Right hindlimb (tissue), 1 donor: ENCODE data around the gene ENOX1.

Experiments
- DNase-seq: peaks from one replicate; pipeline ENCODE4 v3.0.0-alpha.2; 2018

Gene ENOX1

GRCh38 chr13:43269037-43269481 is 517.7 kb downstream of the ENOX1 start:
- no peak for DNase-seq

- DNase-seq, result no peak
Measured at GRCh38 chr13:43268632-43269031, 518.1 kb downstream of the ENOX1 start.

- DNase-seq, result no peak
Measured at GRCh38 chr13:43267916-43268315, 518.9 kb downstream of the ENOX1 start.

DNA sequence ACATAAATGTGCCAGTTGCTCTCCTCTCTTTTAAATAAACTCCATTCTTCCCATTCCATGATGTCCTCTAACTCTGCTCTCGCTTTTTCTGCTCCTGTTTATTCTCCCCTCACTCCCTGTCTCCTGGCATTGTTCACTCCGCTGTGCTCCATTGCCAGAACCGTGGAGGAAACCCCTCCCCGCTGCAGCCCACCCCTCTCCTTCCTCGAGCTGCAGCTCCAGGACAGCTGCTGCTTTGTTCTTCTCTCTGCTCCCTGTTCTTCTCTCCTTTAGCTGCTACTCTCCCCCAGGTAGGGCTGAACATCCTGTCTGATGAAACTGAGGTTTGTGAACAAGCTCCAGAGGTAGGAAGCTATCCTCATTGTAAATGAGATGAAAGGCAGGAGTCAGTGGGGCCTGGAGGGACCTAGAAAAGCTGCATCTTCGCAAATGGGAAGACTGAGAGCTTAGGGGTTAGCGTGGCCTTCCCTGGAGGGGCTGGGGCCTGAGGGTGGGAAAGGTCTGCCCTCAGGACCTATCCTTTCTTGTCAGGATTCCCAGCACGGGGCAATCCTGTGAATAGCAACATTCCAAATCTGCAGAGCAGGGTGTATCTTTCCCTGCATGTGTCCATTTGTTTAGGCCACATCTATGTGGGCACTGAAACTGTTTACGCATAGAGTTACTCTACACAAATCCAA is 519.7 kb downstream of the ENOX1 start:
- DNase-seq, result no peak

DNA sequence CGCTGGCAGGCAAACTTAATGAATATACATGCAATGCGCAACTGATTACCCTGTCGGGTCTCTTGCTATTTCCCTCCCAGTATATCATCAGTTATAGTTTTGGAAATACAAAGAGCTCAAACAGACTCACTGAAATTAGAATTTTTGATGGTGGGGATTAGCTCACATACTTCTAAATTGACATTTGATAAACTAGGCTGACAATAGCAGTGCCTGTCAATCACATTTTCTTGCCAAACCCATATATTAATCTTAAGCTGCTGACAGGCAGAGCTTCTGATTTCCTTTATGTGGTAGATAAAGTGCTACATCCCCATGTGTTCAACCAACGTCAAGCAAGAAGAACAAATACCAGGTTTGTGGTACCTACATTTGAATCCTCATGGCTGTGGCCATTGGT is 521.7 kb downstream of the ENOX1 start:
- DNase-seq, result no peak

GRCh38 chr13:43264458-43264857 is 522.3 kb downstream of the ENOX1 start:
- no peak for DNase-seq

DNA sequence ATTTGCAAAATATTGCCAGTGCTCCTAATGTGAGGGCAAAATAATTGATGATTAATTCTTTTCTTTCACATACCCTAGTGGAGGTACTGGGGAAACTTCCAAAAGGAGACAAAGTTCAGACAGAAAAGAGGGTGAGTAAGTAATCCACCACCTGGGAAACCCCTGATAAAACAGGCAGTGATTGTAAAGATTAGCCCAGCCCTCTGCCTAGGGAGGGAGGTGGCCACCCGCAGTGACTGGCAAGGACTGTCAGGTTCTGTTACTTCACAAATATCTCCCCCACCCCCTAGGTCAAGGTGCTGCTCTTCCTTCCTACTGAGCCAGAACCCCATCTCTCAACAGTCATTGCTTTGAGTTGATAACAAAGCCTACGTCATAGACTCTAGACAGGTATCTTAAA is 523.7 kb downstream of the ENOX1 start:
- no peak for DNase-seq

DNA sequence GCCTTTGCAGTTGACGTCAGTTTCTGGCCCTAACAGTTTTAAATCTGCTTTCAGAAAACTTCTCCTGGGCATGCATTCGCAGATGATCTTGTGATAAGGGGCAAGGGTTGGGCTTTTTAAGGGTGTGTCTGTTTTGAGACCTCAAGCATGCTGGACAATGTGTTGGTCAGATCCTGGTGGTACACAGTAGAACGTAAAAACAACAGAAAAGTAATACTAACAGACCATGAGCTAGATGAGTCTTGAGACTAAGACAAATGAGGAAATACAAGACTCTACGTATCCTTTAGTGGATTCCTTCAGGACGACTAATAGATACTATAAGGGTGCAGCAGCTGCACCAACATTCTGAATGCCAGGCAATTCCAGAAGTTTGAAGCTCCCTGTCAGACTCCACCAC is 525.8 kb downstream of the ENOX1 start:
- DNase-seq, result no peak

- DNase-seq, result no peak
Measured at GRCh38 chr13:43258771-43259170, 528.0 kb downstream of the ENOX1 start.

DNA sequence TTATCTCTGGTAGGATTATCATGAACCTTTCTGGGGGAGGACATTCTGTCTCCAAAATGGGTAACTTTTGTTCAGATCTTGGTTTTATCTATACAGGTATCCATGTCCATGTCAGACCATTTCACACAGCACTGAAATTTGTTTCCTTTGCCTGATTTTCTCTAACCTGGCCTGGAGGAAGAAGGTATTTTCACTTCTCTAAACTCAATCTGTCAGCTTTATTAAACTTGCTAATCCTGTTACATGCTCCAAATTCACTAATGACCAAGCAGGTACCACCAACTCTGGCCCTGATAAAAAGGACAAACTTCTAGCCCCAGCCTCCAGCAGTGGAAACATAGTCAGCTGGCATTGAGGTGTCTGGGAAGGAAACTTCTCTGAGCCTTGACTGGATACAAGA is 529.0 kb downstream of the ENOX1 start:
- DNase-seq, result no peak

GRCh38 chr13:43251961-43252360 is 534.8 kb downstream of the ENOX1 start:
- no peak for DNase-seq

DNA sequence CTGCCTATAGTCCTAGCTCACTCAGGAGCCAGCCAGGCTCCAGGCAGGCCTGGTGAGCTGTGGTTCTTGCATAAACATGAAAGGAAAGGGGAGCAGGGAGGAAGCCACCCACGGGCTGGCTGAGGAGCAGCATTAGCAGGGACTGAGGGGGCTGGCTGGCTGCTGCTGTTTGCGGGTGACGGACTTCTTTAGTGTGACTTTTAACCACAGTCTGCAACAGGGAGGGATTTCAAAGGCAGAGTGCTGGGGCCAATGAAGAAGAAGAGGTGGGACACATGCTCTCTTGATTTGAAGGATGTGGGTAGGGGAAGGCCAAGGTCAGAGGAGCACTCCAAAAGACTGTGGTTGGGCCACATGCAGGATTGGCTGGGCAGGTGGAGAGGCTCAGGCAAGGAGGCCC is 540.4 kb downstream of the ENOX1 start:
- no peak for DNase-seq

GRCh38 chr13:43245374-43245964 is 541.3 kb downstream of the ENOX1 start:
- DNase-seq, result no peak

GRCh38 chr13:43244481-43244880 is 542.3 kb downstream of the ENOX1 start:
- DNase-seq, result no peak

DNA sequence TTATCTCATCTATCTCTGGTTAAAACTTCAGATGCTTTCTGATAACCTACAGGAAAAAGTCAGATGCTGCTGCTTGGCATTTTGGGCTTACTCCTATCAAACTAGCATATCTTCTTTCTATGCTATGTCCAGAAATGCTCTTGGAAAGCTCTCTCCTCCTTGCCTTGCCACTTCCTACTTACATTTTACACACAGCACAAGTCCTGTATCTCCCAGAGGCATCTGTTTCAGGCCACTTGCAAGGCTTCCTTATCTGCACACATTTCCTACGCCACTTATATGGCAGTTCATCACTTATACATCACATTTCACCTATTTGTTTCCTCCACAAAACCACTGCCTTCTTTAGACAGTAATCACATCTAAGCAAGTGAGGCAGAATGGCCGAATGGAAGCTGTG is 543.1 kb downstream of the ENOX1 start:
- DNase-seq, result no peak

GRCh38 chr13:43242040-43242439 is 544.7 kb downstream of the ENOX1 start:
- no peak for DNase-seq

- DNase-seq, result no peak
Measured at GRCh38 chr13:43240278-43240677, 546.5 kb downstream of the ENOX1 start.

- DNase-seq, result no peak
Measured at GRCh38 chr13:43239275-43239840, 547.4 kb downstream of the ENOX1 start.

- no peak for DNase-seq
Measured at GRCh38 chr13:43238341-43239083, 548.3 kb downstream of the ENOX1 start.

DNA sequence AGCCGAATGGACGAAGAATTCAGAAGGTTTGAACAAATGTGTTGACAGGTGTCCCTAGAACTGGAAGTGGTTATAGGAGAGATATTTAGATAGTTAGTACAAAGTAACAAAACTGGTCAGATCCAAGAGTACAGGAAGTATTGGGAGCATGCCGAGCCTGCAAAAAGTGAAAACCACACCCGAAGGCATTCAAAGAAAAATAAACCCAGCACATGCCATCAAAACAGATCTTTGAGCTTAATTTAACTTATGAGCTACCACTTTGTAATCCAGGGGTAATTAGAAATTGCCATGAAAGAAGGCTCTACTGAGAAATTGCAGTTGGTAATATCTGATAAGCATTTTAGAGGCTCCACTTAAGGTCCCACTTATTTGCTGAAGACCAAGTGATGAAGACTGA is 549.2 kb downstream of the ENOX1 start:
- no peak for DNase-seq

DNA sequence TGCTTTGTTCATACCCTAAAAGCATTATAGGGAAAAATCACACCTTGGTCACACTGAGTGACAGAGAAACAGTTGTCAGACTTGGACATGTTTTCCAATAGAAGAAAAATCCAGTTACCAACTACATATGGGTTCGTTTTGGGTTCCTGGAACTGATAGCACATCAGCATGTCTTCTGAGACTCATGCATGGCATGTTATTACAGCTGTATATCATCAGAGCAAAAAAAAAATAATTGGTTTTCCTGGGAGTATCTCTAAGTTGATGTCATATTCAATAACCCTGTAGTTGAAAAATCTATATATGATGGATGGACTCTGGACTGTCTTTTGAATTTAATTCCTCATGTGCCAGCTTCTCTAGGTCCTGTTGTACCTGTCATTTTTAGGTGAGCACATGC is 551.7 kb downstream of the ENOX1 start:
- DNase-seq, result no peak

- DNase-seq, result no peak
Measured at GRCh38 chr13:43232873-43233265, 553.9 kb downstream of the ENOX1 start.

GRCh38 chr13:43232144-43232872 is 554.5 kb downstream of the ENOX1 start:
- no peak for DNase-seq
